HepG2 (cell line): ENCODE data around the gene ATP2A3. TPM values are rescaled to one million over a fixed set of nuclear protein-coding genes. Genes with fewer than 3 reads are reported as not detected.
"Not testable (repeated sequence)": the region's sequence is repeated elsewhere in the genome, so short reads cannot be mapped to it uniquely, and the experiment has no call there.

Source experiments
- ATAC-seq: fragments of 200-7000 bp; cut with Tn5 transposase; 3 replicates; pipeline ENCODE4 v1.9.1; 2020; ENCODE audit warnings: mild to moderate bottlenecking, moderate library complexity
- BruUV-seq: library from RNA; stranded (reverse); fragments of 400-500 nt; replicated peaks from 2 replicates; lab custom pipeline; 2021; lab: Mats Ljungman, UMichigan
- CTCF ChIA-PET: fragments of 300-600 bp; formaldehyde crosslinking; extraction: SDS; loops from one replicate; lab custom pipeline; 2021; ENCODE audit warnings: low total read pairs, inconsistent platforms, low intra/inter-chr PET ratio; lab: Yijun Ruan, JAX
- POLR2A ChIA-PET: fragments of 350-600 bp; sonication (Branson Sonifier 250); formaldehyde crosslinking; loops from one replicate; lab custom pipeline; 2020; ENCODE audit warnings: antibody characterized with exemption, inconsistent platforms; lab: Yijun Ruan, JAX
- DNase-seq: peaks from one replicate; pipeline ENCODE4 v3.0.0-alpha.2; 2015; ENCODE audit warnings: low spot score
- FAIRE-seq: peaks from 3 replicates; lab custom pipeline; 2011; peaks lifted over from hg19 to GRCh38; lab: Jason Lieb, UNC
- H2AFZ ChIP-seq: one replicate; pipeline ENCODE4 v1.6.1; 2011; ENCODE audit warnings: low read length, inconsistent platforms
- H3K27ac ChIP-seq: fragments of 300-600 bp; 3 replicates; pipeline ENCODE4 v1.8.0; 2011; ENCODE audit warnings: mixed run types, mild to moderate bottlenecking, mixed read lengths, low read length, inconsistent platforms; ENCODE audit not compliant: insufficient read depth; ENCODE audit errors: extremely low read length
- H3K27me3 ChIP-seq, 2 experiments: fragments of 200-600 bp in 1 of 2; 2 replicates in 1 of 2; 3 replicates in 1 of 2; pipeline versions ENCODE4 v1.6.0 to v1.8.0; 2011; ENCODE audit warnings: low read length in 2 of 2, mild to moderate bottlenecking in 2 of 2, moderate library complexity in 2 of 2, inconsistent platforms in 1 of 2; ENCODE audit not compliant: insufficient read depth in 2 of 2, control insufficient read depth in 1 of 2
- H3K36me3 ChIP-seq, 2 experiments: fragments of 200-600 bp in 1 of 2; replicated peaks in 1 of 2; 2 replicates in 1 of 2; 3 replicates in 1 of 2; pipeline versions ENCODE4 v1.5.1 to v1.8.0; 2011; ENCODE audit warnings: low read length in 2 of 2, inconsistent platforms in 1 of 2; ENCODE audit not compliant: insufficient read depth in 2 of 2, control insufficient read depth in 1 of 2
- H3K4me1 ChIP-seq: 2 replicates; pipeline ENCODE4 v1.5.1; 2012; ENCODE audit warnings: low read length, inconsistent platforms; ENCODE audit not compliant: insufficient read depth
- H3K4me2 ChIP-seq: 2 replicates; pipeline ENCODE4 v1.6.0; 2011; ENCODE audit warnings: low read depth, low read length, inconsistent platforms
- H3K4me3 ChIP-seq, 3 experiments: fragments of 200-600 bp in 1 of 3; sonication (generic), shearing (Covaris generic) in 1 of 3; replicated peaks in 1 of 3; 2 replicates each; pipeline ENCODE4 v1.5.1; 2011 to 2016; ENCODE audit warnings: low read length in 3 of 3, inconsistent platforms in 2 of 3, low read depth in 2 of 3, mild to moderate bottlenecking in 2 of 3, control low read depth in 1 of 3, mixed read lengths in 1 of 3; ENCODE audit not compliant: insufficient read depth in 1 of 3
- H3K79me2 ChIP-seq: one replicate; pipeline ENCODE4 v1.6.1; 2011; ENCODE audit warnings: low read length, inconsistent platforms; ENCODE audit not compliant: insufficient read depth
- H3K9ac ChIP-seq: 2 replicates; pipeline ENCODE4 v1.6.0; 2011; ENCODE audit warnings: mild to moderate bottlenecking, low read depth, low read length, inconsistent platforms; ENCODE audit not compliant: insufficient read depth
- H3K9me3 ChIP-seq: 2 replicates; pipeline ENCODE4 v1.5.1; 2012; ENCODE audit warnings: mild to moderate bottlenecking, low read length
- H4K20me1 ChIP-seq: 2 replicates; pipeline ENCODE4 v1.6.0; 2011; ENCODE audit warnings: inconsistent platforms, mild to moderate bottlenecking, low read length, moderate library complexity; ENCODE audit not compliant: insufficient read depth
- ZNF768 ChIP-seq: sonication (generic); formaldehyde crosslinking; IDR thresholded peaks from 2 replicates; pipeline ENCODE4 v1.4.0; 2020; ENCODE audit warnings: missing genetic modification reagents
- WGBS: methylation state at CpG from one replicate; pipeline ENCODE4 v1.1.6; 2017; ENCODE audit warnings: low lambda C conversion rate; 5-methylcytosine and 5-hydroxymethylcytosine counted together
- in situ Hi-C: cut with HindIII; loops from 2 replicates; pipeline ENCODE4 v1.10.0; 2017; ENCODE audit warnings: low pct_unique_long_range_greater_than_20kb; ENCODE audit not compliant: extremely low pct_ligation_motif_present
- intact Hi-C: fragments of 100-400 bp; cut with micrococcal nuclease; formaldehyde crosslinking; loops from one replicate; pipeline ENCODE4 v1.10.0; 2022; ENCODE audit not compliant: unreplicated experiment
- polyA plus RNA-seq, 8 experiments: library from polyadenylated mRNA; depleted of rRNA in 3 of 8; stranded (reverse) in 7 of 8; unstranded in 1 of 8; fragments of >200 nt; fragmentation: Illumina TruSeq in 4 of 8; extraction: Trizol in 4 of 8; gene quantifications; 2 replicates each; pipeline versions ENCODE4 v1.2.1 to v1.2.3, GENCODE V29; 2011 to 2016; ENCODE audit warnings: low read depth in 4 of 8, missing spikeins in 1 of 8, mixed read lengths in 1 of 8; ENCODE audit not compliant: insufficient read depth in 1 of 8
- total RNA-seq, 5 experiments: library from RNA; depleted of rRNA; stranded (reverse); fragments of >200 nt; fragmentation: Illumina TruSeq; extraction: Trizol; gene quantifications; 2 replicates each; pipeline ENCODE4 v1.2.3, GENCODE V29; 2016; ENCODE audit warnings: low read depth in 1 of 5
- TF ChIP-seq, protein P1 (sequence below): sonication (generic); formaldehyde crosslinking; conservative IDR thresholded peaks from 2 replicates; pipeline ENCODE4 v1.8.0; 2022; ENCODE audit warnings: mild to moderate bottlenecking, moderate library complexity, missing genetic modification reagents

The ATP2A3 gene
- total and polyA plus RNA-seq, 2 of the 13 experiments (the other 11 are each of a cell fraction or from before 2014, with no cell fraction given), result 0.07 TPM; not detected in 1

DNA sequence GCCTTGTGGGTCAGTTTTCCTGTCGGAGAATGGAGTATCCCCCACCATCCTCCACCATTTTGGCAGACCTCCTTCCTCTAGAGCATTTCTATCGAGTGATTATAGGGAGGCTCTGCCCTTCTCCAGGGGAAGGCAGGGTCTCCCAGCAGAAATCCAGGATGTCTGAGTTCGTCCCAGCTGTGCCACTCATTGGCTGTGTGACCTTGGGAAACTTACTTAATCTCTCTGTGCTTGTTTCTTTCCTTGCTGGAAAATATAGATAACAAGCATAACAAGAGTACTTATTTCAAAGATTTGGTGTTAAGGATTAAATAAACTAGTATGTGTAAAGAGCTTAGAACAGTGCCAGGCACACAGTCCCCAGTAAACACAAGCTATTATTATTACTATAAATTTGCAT lies 14.8 kb downstream of the ATP2A3 start:
- TF ChIP-seq, protein P1, sequence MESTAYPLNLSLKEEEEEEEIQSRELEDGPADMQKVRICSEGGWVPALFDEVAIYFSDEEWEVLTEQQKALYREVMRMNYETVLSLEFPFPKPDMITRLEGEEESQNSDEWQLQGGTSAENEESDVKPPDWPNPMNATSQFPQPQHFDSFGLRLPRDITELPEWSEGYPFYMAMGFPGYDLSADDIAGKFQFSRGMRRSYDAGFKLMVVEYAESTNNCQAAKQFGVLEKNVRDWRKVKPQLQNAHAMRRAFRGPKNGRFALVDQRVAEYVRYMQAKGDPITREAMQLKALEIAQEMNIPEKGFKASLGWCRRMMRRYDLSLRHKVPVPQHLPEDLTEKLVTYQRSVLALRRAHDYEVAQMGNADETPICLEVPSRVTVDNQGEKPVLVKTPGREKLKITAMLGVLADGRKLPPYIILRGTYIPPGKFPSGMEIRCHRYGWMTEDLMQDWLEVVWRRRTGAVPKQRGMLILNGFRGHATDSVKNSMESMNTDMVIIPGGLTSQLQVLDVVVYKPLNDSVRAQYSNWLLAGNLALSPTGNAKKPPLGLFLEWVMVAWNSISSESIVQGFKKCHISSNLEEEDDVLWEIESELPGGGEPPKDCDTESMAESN (CRISPR knock-in tag), result no peak
- TF ChIP-seq ZNF768, result peak; percentile 68; the same call in 1 of the 2 replicates
- FAIRE-seq, result no peak
- BruUV-seq, result no TSS peak
- no peaks in the 10 kb centered on the region for H3K9me3 ChIP-seq
- peaks cover 2% of the 10 kb centered on the region; the same call in 1 of the 2 replicates for H3K4me1 ChIP-seq
- peaks cover 3 to 9% of the 10 kb centered on the region in 2 experiments; a peak in 2 of 5 replicates for H3K27me3 ChIP-seq
- intact Hi-C loops (no loop called here), in situ Hi-C loops (no loop called here)
- H3K9ac ChIP-seq, result no peak overlapping the region
- ATAC-seq, result no peak
- H4K20me1 ChIP-seq, result no peaks in the 10 kb centered on the region
- CTCF ChIA-PET, result no interaction called here
- no peak overlapping the region for H2AFZ ChIP-seq
- H3K4me3 ChIP-seq, result no peak overlapping the region
- POLR2A ChIA-PET, result no interaction called here
- H3K79me2 ChIP-seq, result no peaks in the 10 kb centered on the region
- no peak for DNase-seq
- H3K36me3 ChIP-seq, result no peaks in the 10 kb centered on the region
- no peak overlapping the region for H3K27ac ChIP-seq
- no peak overlapping the region for H3K4me2 ChIP-seq
- 0% methylated on average over 2 of the region's 3 CpGs for WGBS

DNA sequence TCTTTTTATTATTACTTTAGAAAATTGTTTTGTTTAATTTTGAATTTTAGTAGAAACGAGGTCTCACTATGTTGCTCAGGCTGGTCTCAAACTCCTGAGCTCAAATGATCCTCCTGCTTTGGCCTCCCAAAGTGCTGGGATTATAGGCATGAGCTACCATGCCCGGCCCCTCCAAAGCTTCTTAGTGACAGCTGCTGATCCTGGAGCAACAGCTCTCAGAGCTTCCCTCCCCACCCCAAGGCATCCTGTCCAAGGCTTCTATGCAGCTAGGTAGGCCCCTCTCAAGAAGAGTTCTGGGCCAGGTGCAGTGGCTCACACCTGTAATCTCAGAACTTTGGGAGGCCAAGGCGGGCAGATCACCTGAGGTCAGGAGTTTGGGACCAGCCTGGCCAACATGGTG lies 15.7 kb downstream of the ATP2A3 start:
- H3K9me3 ChIP-seq, BruUV-seq, ATAC-seq, H3K4me2 ChIP-seq, in situ Hi-C loops, H2AFZ ChIP-seq, POLR2A ChIA-PET, H3K36me3 ChIP-seq, H3K4me3 ChIP-seq, FAIRE-seq, H3K9ac ChIP-seq, DNase-seq, intact Hi-C loops, H4K20me1 ChIP-seq, H3K79me2 ChIP-seq, H3K27ac ChIP-seq, CTCF ChIA-PET: not testable (repeated sequence)
- WGBS, result 6% methylated on average over 3 of the region's 3 CpGs
- Histone ChIP-seq H3K27me3 (peaks cover 3 to 15% of the 10 kb centered on the region in 2 experiments; a peak in 2 of 5 replicates), H3K4me1 (peaks cover 10% of the 10 kb centered on the region; the same call in 1 of the 2 replicates)
